ENCODE measurements around the gene CTSS.

GRCh38 chr1:150761801-150762200 lies 3.8 kb downstream of the CTSS start:
- no peak for TF ChIP-seq CTCF (IDR thresholded peaks at IDR 0.05 in 8 of 11, conservative IDR thresholded peaks at IDR 0.05 in 3 of 11)
- TF ChIP-seq POLR2AphosphoS5 (IDR thresholded peaks at IDR 0.05), result no peak
